Left lung (tissue), 10 donors: ENCODE data around the gene TNFRSF12A. TPM values are rescaled to one million over a fixed set of nuclear protein-coding genes. Genes with fewer than 3 reads are reported as not detected.

Experiments
- ATAC-seq: fragments of 200-7000 bp; cut with Tn5 transposase; one replicate; pipeline ENCODE4 v1.9.1; 2020; ENCODE audit warnings: moderate library complexity
- DNase-seq, 4 donors: peaks; one replicate each; pipeline ENCODE4 v3.0.0-alpha.2; 2013 to 2020
- H3K27ac ChIP-seq, 2 donors: fragments of 200-600 bp; sonication (generic) in 1 of 2; one replicate each; pipeline versions ENCODE4 v1.5.0 to v1.8.0; 2020 to 2021
- H3K27me3 ChIP-seq, 2 donors: fragments of 200-600 bp; sonication (generic) in 1 of 2; one replicate each; pipeline versions ENCODE4 v1.5.0 to v1.8.0; 2020 to 2021
- H3K36me3 ChIP-seq, 2 donors: fragments of 200-600 bp; sonication (generic) in 1 of 2; one replicate each; pipeline versions ENCODE4 v1.5.0 to v1.8.0; 2020 to 2021
- H3K4me1 ChIP-seq, 2 donors: fragments of 200-600 bp; one replicate each; pipeline ENCODE4 v1.8.0; 2021
- H3K4me3 ChIP-seq, 2 donors: fragments of 200-600 bp; sonication (generic) in 1 of 2; one replicate each; pipeline versions ENCODE4 v1.5.0 to v1.8.0; 2020 to 2021; ENCODE audit warnings: mild to moderate bottlenecking in 1 of 2
- H3K9me3 ChIP-seq, 2 donors: fragments of 200-600 bp; sonication (generic) in 1 of 2; one replicate each; pipeline versions ENCODE4 v1.5.0 to v1.8.0; 2020 to 2021
- intact Hi-C, 2 donors: fragments of 100-400 bp; cut with DNase I; formaldehyde crosslinking; loops; one replicate each; pipeline versions ENCODE4 v1.11.2 to v1.14.2; 2022
- polyA plus RNA-seq, 6 donors: library from polyadenylated mRNA; unstranded; fragments of 120-200 nt; gene quantifications; one replicate each; pipeline ENCODE4 v1.2.1, GENCODE V29; 2013; ENCODE audit not compliant: insufficient read length in 6 of 6
- total RNA-seq, 2 donors: library from RNA; stranded (reverse); fragmentation: NEBNext Ultra II Directional; extraction: Animal tissue kit (Norgen Biotek cat#: 25700); gene quantifications; one replicate each; pipeline ENCODE4 v1.2.1, GENCODE V29; 2021
- TF ChIP-seq, protein P1 (sequence below), 2 donors: fragments of 200-600 bp; sonication (generic) in 1 of 2; IDR thresholded peaks; one replicate each; pipeline versions ENCODE4 v1.5.0 to v1.8.0; 2021; ENCODE audit warnings: antibody characterized with exemption in 2 of 2
- donor health status: DM: no; HTN: yes; CAD: no.
- donor health status: DM: no; HTN: no; CAD: no.

Gene TNFRSF12A
- total and polyA plus RNA-seq, 8 donors = 2.6 to 126 (median 4.8) TPM

DNA sequence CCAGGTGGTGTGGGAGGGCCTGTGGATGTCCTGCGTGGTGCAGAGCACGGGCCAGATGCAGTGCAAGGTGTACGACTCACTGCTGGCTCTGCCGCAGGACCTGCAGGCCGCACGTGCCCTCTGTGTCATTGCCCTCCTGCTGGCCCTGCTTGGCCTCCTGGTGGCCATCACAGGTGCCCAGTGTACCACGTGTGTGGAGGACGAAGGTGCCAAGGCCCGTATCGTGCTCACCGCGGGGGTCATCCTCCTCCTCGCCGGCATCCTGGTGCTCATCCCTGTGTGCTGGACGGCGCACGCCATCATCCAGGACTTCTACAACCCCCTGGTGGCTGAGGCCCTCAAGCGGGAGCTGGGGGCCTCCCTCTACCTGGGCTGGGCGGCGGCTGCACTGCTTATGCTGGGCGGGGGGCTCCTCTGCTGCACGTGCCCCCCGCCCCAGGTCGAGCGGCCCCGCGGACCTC lies 6.6 kb upstream of the TNFRSF12A start:
- intact Hi-C loops = no loop called here
- peaks cover 15 to 86% of the 10 kb centered on the region in 2 donors for H3K27me3 ChIP-seq

GRCh38 chr16:3013998-3014690 lies 6.0 kb upstream of the TNFRSF12A start:
- Histone ChIP-seq H3K27me3 (peaks cover 17 to 86% of the 10 kb centered on the region in 2 donors), H3K4me3 (no peak overlapping the region), H3K4me1 (peaks cover 3 to 29% of the 10 kb centered on the region in 2 donors), H3K27ac (no peak overlapping the region), H3K9me3 (no peaks in the 10 kb centered on the region), H3K36me3 (no peaks in the 10 kb centered on the region)
- ATAC-seq (no peak), DNase-seq (no peak)
- intact Hi-C loops = no loop called here
- TF ChIP-seq, protein P1, sequence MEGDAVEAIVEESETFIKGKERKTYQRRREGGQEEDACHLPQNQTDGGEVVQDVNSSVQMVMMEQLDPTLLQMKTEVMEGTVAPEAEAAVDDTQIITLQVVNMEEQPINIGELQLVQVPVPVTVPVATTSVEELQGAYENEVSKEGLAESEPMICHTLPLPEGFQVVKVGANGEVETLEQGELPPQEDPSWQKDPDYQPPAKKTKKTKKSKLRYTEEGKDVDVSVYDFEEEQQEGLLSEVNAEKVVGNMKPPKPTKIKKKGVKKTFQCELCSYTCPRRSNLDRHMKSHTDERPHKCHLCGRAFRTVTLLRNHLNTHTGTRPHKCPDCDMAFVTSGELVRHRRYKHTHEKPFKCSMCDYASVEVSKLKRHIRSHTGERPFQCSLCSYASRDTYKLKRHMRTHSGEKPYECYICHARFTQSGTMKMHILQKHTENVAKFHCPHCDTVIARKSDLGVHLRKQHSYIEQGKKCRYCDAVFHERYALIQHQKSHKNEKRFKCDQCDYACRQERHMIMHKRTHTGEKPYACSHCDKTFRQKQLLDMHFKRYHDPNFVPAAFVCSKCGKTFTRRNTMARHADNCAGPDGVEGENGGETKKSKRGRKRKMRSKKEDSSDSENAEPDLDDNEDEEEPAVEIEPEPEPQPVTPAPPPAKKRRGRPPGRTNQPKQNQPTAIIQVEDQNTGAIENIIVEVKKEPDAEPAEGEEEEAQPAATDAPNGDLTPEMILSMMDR (IDR thresholded peaks at IDR 0.05) = no peak

More for the DNA sequence above, 6.6 kb upstream of the TNFRSF12A start:
- H3K27ac ChIP-seq = no peak overlapping the region
- DNase-seq = no peak
- no peak for ATAC-seq
- H3K4me3 ChIP-seq = no peak overlapping the region
- H3K36me3 ChIP-seq = no peaks in the 10 kb centered on the region
- no peaks in the 10 kb centered on the region for H3K9me3 ChIP-seq
- TF ChIP-seq, protein P1 (IDR thresholded peaks at IDR 0.05) = no peak
- H3K4me1 ChIP-seq = peaks cover 7 to 34% of the 10 kb centered on the region in 2 donors

GRCh38 chr16:3014971-3015370 lies 5.2 kb upstream of the TNFRSF12A start:
- Histone ChIP-seq H3K9me3 (no peaks in the 10 kb centered on the region), H3K36me3 (no peaks in the 10 kb centered on the region), H3K4me1 (peaks cover 6 to 28% of the 10 kb centered on the region in 2 donors), H3K27ac (no peak overlapping the region), H3K4me3 (no peak overlapping the region), H3K27me3 (peaks cover 17 to 77% of the 10 kb centered on the region in 2 donors)
- TF ChIP-seq, protein P1 (IDR thresholded peaks at IDR 0.05) = no peak
- ATAC-seq (no peak), DNase-seq (no peak)
- intact Hi-C loops = no loop called here

DNA sequence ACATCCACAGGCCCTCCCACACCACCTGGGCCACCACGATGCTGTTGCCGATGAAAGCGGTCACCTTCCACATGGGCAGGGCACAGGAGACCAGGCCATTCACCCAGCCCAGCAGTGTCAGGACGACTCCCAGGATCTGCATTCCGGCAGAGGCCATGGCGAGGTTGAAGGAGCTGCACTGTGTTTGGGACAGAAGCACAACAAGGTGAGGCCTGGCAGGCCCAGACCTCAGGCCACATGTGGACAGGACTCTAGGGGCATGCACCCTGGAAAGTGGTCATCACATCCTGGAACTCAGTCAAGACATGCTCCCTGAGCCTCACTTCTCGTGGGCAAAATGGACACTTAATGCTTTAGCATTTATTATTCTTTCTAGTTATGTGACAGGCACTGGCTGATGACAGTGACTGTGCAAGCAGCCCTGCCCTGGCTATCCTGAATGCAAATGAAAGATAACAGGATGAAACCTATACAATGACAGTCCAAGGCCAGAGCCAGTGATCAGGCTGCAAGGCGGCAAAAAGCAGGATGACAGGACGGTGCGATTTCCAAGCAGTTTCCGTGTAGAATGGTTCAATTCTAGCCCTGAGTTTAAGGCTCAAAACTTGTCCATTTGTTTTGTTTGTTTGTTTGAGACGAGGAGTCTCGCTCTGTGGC lies 4.2 kb upstream of the TNFRSF12A start:
- Histone ChIP-seq H3K27ac (no peak overlapping the region), H3K4me1 (peaks cover 6 to 26% of the 10 kb centered on the region in 2 donors), H3K27me3 (peaks cover 17 to 70% of the 10 kb centered on the region in 2 donors), H3K9me3 (no peaks in the 10 kb centered on the region), H3K36me3 (no peaks in the 10 kb centered on the region), H3K4me3 (no peak overlapping the region)
- TF ChIP-seq, protein P1 (IDR thresholded peaks at IDR 0.05) = no peak
- ATAC-seq (no peak), DNase-seq (no peak)
- intact Hi-C loops = no loop called here

GRCh38 chr16:3017344-3017743 lies 2.8 kb upstream of the TNFRSF12A start:
- DNase-seq = no peak
- Histone ChIP-seq H3K9me3 (no peaks in the 10 kb centered on the region), H3K27ac (no peak overlapping the region), H3K27me3 (peaks cover 10 to 56% of the 10 kb centered on the region in 2 donors), H3K4me1 (peaks cover 17 to 37% of the 10 kb centered on the region in 2 donors), H3K36me3 (peaks cover 0 to 5% of the 10 kb centered on the region in 2 donors), H3K4me3 (no peak overlapping the region)
- TF ChIP-seq, protein P1 (IDR thresholded peaks at IDR 0.05) = no peak
- ATAC-seq = no peak
- intact Hi-C loops = no loop called here
